HUES48 (cell line): Measurements from ENCODE around the gene INO80E.

Source experiments
- H3K27ac ChIP-seq: one replicate; pipeline ENCODE4 v1.7.0; 2013; ENCODE audit warnings: low read depth, low read length, inconsistent platforms
- H3K27me3 ChIP-seq: 2 replicates; pipeline ENCODE4 v1.6.1; 2013; ENCODE audit warnings: mild to moderate bottlenecking, low read length; ENCODE audit not compliant: control insufficient read depth, insufficient read depth
- H3K36me3 ChIP-seq: 2 replicates; pipeline ENCODE4 v1.6.1; 2013; ENCODE audit warnings: low read length; ENCODE audit not compliant: control insufficient read depth, insufficient read depth
- H3K4me1 ChIP-seq: 2 replicates; pipeline ENCODE4 v1.6.1; 2013; ENCODE audit warnings: mild to moderate bottlenecking, low read length; ENCODE audit not compliant: control insufficient read depth, insufficient read depth
- H3K4me3 ChIP-seq: 2 replicates; pipeline ENCODE4 v1.5.1; 2013; ENCODE audit warnings: mild to moderate bottlenecking, low read depth, low read length
- H3K9ac ChIP-seq: 2 replicates; pipeline ENCODE4 v1.6.1; 2013; ENCODE audit warnings: mild to moderate bottlenecking, low read depth, low read length, moderate library complexity
- H3K9me3 ChIP-seq: 2 replicates; pipeline ENCODE4 v1.6.1; 2013; ENCODE audit warnings: low read length; ENCODE audit not compliant: control insufficient read depth, insufficient read depth

INO80E gene

GRCh38 chr16:30041841-30042240 is 45.8 kb downstream of the INO80E start:
- no peak overlapping the region for H3K4me3 ChIP-seq
- no peaks in the 10 kb centered on the region for H3K4me1 ChIP-seq
- no peak overlapping the region for H3K27ac ChIP-seq
- H3K27me3 ChIP-seq = no peaks in the 10 kb centered on the region
- no peaks in the 10 kb centered on the region for H3K9me3 ChIP-seq
- no peak overlapping the region for H3K9ac ChIP-seq
- no peaks in the 10 kb centered on the region for H3K36me3 ChIP-seq

DNA sequence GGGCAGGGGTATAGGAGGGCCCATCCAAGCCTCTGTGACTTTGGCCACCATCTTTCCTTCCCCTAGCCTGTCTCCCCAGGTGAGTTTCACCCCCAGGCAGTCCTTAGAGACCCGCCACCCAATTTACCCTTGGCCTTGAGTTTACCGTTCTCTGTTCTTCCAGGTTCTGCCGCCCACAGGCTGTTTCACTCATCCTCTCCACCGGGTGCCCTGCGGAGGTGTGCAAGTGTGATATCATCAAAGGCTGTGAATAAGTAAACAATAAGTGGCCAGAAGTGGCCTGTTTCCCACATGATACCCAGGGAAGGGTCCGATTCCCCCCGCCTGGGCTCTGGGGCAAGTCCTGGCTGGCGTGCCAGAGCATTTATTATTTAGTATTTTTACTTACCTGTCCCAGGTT is 50.1 kb downstream of the INO80E start:
- no peak overlapping the region for H3K4me3 ChIP-seq
- H3K27ac ChIP-seq = no peak overlapping the region
- no peaks in the 10 kb centered on the region for H3K4me1 ChIP-seq
- no peak overlapping the region for H3K9ac ChIP-seq
- H3K36me3 ChIP-seq = no peaks in the 10 kb centered on the region
- no peaks in the 10 kb centered on the region for H3K27me3 ChIP-seq
- H3K9me3 ChIP-seq = no peaks in the 10 kb centered on the region

- H3K4me3 ChIP-seq = no peak overlapping the region
- no peak overlapping the region for H3K27ac ChIP-seq
- H3K9ac ChIP-seq = no peak overlapping the region
- no peaks in the 10 kb centered on the region for H3K9me3 ChIP-seq
- no peaks in the 10 kb centered on the region for H3K27me3 ChIP-seq
- H3K36me3 ChIP-seq = no peaks in the 10 kb centered on the region
- no peaks in the 10 kb centered on the region for H3K4me1 ChIP-seq
Observed at GRCh38 chr16:30046588-30046987, 50.5 kb downstream of the INO80E start.

GRCh38 chr16:30049871-30050270 is 53.8 kb downstream of the INO80E start:
- no peaks in the 10 kb centered on the region for H3K36me3 ChIP-seq
- H3K9me3 ChIP-seq = no peaks in the 10 kb centered on the region
- no peak overlapping the region for H3K27ac ChIP-seq
- H3K4me1 ChIP-seq = no peaks in the 10 kb centered on the region
- H3K27me3 ChIP-seq = no peaks in the 10 kb centered on the region
- H3K4me3 ChIP-seq = no peak overlapping the region
- no peak overlapping the region for H3K9ac ChIP-seq

DNA sequence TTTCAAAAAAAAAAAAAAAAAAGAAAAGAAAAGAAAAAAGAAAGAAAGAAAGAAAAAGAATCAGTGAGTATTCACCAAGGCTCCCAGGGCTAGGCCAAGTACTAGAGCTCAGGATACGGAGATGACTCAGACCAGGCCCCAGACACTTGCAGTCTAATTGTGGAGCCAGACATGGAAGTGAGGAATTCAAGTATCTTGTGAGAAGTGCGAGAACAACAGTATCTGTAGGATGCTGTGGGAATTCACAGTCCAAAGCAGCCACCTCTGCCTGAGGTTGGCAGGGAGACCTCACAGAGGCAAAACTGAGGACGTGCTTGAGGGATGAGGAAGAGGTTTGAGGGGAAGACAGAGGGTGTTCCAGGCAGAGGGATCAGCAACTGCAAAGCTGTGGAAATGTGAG is 55.5 kb downstream of the INO80E start:
- Histone ChIP-seq H3K4me1 (no peaks in the 10 kb centered on the region), H3K4me3 (no peak overlapping the region), H3K27ac (no peak overlapping the region)

GRCh38 chr16:30052671-30053372 is 56.8 kb downstream of the INO80E start:
- H3K9ac ChIP-seq = no peak overlapping the region
- peak overlapping the region; percentile 82 for H3K4me3 ChIP-seq
- H3K4me1 ChIP-seq = no peaks in the 10 kb centered on the region
- no peak overlapping the region for H3K27ac ChIP-seq
- no peaks in the 10 kb centered on the region for H3K36me3 ChIP-seq
- no peaks in the 10 kb centered on the region for H3K27me3 ChIP-seq
- no peaks in the 10 kb centered on the region for H3K9me3 ChIP-seq

More for the DNA sequence above, 55.5 kb downstream of the INO80E start:
- no peaks in the 10 kb centered on the region for H3K27me3 ChIP-seq
- no peaks in the 10 kb centered on the region for H3K36me3 ChIP-seq
- no peaks in the 10 kb centered on the region for H3K9me3 ChIP-seq
- no peak overlapping the region for H3K9ac ChIP-seq

DNA sequence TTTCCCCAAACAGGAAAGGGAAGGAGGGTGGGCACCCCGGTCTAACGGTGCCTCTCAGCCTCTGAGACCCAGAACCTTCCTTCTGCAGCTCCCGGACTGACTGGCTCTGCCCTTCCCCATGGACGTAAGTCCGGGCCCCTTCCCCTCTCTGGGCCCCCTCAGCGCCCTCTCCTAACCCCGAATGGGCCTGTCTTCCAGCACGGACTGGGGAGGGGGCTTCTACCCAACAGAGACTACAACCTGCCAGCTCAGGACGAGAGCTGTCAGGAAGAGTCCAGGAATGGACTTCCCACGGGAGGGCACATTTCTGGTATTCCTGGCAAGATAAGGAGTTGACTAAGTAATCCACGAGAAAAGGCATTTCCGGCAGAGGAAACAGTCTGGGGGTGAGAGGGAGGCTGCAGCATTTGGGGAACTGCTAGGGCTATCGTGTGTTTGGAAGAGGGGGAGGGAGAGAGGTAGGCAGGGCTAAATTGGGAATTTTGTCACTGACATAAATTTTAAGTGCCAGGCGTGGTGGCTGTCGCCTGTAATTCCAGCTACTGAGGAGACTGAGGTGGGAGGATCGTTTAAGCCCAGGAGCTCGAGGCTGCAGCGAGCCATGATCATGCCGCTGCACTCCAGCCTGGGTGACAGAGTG is 57.5 kb downstream of the INO80E start:
- H3K4me1 ChIP-seq = no peaks in the 10 kb centered on the region
- no peaks in the 10 kb centered on the region for H3K36me3 ChIP-seq
- no peak overlapping the region for H3K9ac ChIP-seq
- H3K4me3 ChIP-seq = peak overlapping the region; percentile 82
- H3K27me3 ChIP-seq = no peaks in the 10 kb centered on the region
- H3K9me3 ChIP-seq = no peaks in the 10 kb centered on the region
- no peak overlapping the region for H3K27ac ChIP-seq

GRCh38 chr16:30054451-30054850 is 58.4 kb downstream of the INO80E start:
- no peaks in the 10 kb centered on the region for H3K36me3 ChIP-seq
- no peak overlapping the region for H3K9ac ChIP-seq
- no peak overlapping the region for H3K27ac ChIP-seq
- no peaks in the 10 kb centered on the region for H3K27me3 ChIP-seq
- H3K4me1 ChIP-seq = no peaks in the 10 kb centered on the region
- H3K9me3 ChIP-seq = no peaks in the 10 kb centered on the region
- no peak overlapping the region for H3K4me3 ChIP-seq

DNA sequence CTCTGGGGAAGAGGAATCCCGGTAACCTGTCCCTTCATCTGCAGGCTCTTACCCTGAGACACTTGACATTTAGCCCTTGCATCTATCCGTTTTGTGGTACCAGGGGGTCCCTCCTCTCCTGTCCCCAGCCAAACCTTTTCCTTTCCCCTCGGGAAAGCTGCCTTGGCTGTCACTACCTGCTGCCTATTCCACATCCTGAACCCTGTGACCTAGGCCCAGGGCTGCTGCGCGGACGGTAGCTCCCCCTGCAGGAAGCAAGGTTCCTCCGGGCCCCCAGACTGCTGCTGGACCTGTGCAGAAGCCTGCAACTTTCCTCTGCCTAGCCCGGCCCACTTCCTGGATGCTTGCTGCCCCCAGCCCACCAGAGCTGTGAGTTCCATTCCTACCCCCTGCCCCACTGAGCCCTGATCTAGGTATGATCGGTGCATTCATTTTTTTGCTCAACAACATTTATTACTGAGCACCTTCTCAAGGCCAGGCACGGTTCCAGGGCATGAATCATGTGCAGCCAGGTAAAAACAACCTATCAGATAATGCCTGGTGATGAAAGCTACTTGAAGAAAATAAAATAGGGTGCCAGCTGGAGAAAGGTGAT is 59.0 kb downstream of the INO80E start:
- Histone ChIP-seq H3K9ac (no peak overlapping the region), H3K4me1 (no peaks in the 10 kb centered on the region), H3K36me3 (no peaks in the 10 kb centered on the region), H3K4me3 (no peak overlapping the region), H3K9me3 (no peaks in the 10 kb centered on the region), H3K27ac (no peak overlapping the region), H3K27me3 (no peaks in the 10 kb centered on the region)
